HepG2 (cell line): ENCODE results near the gene NARS2. TPM values are rescaled to one million over a fixed set of nuclear protein-coding genes. Genes with fewer than 3 reads are reported as not detected.

Source experiments
- DPF2 ChIP-seq: sonication (generic); formaldehyde crosslinking; IDR thresholded peaks from 2 replicates; pipeline ENCODE4 v1.4.0; 2020; ENCODE audit warnings: mild to moderate bottlenecking, low read depth, missing genetic modification reagents, borderline replicate concordance
- EEA1 ChIP-seq: sonication (generic); formaldehyde crosslinking; IDR thresholded peaks from 2 replicates; pipeline ENCODE4 v1.5.1; 2020; ENCODE audit warnings: mild to moderate bottlenecking, missing genetic modification reagents, borderline replicate concordance
- GATA4 ChIP-seq: sonication (generic); IDR thresholded peaks from 2 replicates; pipeline ENCODE4 v1.6.1; 2016; ENCODE audit warnings: antibody characterized with exemption, low read depth, borderline replicate concordance
- SIN3A ChIP-seq: IDR thresholded peaks from 2 replicates; pipeline ENCODE4 v1.6.1; 2011; ENCODE audit warnings: low read depth, mild to moderate bottlenecking, control low read depth, low read length, borderline replicate concordance
- SIN3B ChIP-seq: fragments of 150-350 bp; IDR thresholded peaks from 2 replicates; pipeline ENCODE4 v1.6.1; 2014; ENCODE audit warnings: low read length
- ZNF235 ChIP-seq: sonication (generic); formaldehyde crosslinking; IDR thresholded peaks from 2 replicates; pipeline ENCODE4 v1.8.1; 2023; ENCODE audit warnings: mild to moderate bottlenecking, missing genetic modification reagents, borderline replicate concordance
- ZNF569 ChIP-seq: sonication (generic); formaldehyde crosslinking; IDR thresholded peaks from 2 replicates; pipeline ENCODE4 v1.5.0; 2020; ENCODE audit warnings: mild to moderate bottlenecking, missing genetic modification reagents, moderate library complexity, borderline replicate concordance
- polyA plus RNA-seq, 8 experiments: library from polyadenylated mRNA; depleted of rRNA in 3 of 8; stranded (reverse) in 7 of 8; unstranded in 1 of 8; fragments of >200 nt; fragmentation: Illumina TruSeq in 4 of 8; extraction: Trizol in 4 of 8; gene quantifications; 2 replicates each; pipeline versions ENCODE4 v1.2.1 to v1.2.3, GENCODE V29; 2011 to 2016; ENCODE audit warnings: low read depth in 4 of 8, missing spikeins in 1 of 8, mixed read lengths in 1 of 8; ENCODE audit not compliant: insufficient read depth in 1 of 8
- total RNA-seq, 5 experiments: library from RNA; depleted of rRNA; stranded (reverse); fragments of >200 nt; fragmentation: Illumina TruSeq; extraction: Trizol; gene quantifications; 2 replicates each; pipeline ENCODE4 v1.2.3, GENCODE V29; 2016; ENCODE audit warnings: low read depth in 1 of 5
- TF ChIP-seq, protein P1 (sequence below): IDR thresholded peaks from 2 replicates; pipeline ENCODE4 v1.4.0; 2020; ENCODE audit warnings: mild to moderate bottlenecking, missing genetic modification reagents
- TF ChIP-seq, protein P2 (sequence below): sonication (generic); formaldehyde crosslinking; IDR thresholded peaks from 2 replicates; pipeline ENCODE4 v1.4.0; 2020; ENCODE audit warnings: mild to moderate bottlenecking, missing genetic modification reagents
- TF ChIP-seq, protein P3 (sequence below): sonication (generic); formaldehyde crosslinking; IDR thresholded peaks from 2 replicates; pipeline ENCODE4 v1.4.0; 2020; ENCODE audit warnings: missing genetic modification reagents, borderline replicate concordance
- TF ChIP-seq, protein P4 (sequence below), 2 experiments: sonication (generic) in 1 of 2; formaldehyde crosslinking in 1 of 2; IDR thresholded peaks; 2 replicates each; pipeline versions ENCODE4 v1.4.0 to v1.6.1; 2016 to 2020; ENCODE audit warnings: borderline replicate concordance in 1 of 2, low read depth in 1 of 2, mild to moderate bottlenecking in 1 of 2, missing genetic modification reagents in 1 of 2

NARS2 gene
- total and polyA plus RNA-seq, 2 of the 13 experiments (the other 11 are each of a cell fraction or from before 2014, with no cell fraction given): 45.9 to 65.0 TPM

DNA sequence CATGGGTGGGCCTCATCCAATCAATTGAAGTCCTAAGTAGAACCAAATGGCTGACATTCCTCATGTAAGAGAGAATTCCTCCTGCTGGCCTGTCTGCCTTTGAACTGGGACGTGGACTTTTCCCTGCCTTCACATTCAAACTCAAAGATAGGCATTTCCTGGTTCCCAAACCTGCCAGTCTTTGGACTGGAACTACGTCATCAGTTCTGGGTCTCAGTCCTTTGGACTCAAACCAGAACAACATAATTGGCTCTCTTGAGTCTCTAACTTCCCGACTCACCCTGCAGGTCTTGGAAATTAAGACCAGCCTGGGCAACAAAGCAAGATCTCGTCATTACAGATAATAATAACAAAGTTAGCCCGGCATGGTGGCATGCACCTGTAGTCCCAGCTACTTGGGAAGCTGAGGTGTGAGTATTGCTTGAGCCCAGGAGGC lies 38.7 kb upstream of the NARS2 start (continued):
- TF ChIP-seq, protein P1, sequence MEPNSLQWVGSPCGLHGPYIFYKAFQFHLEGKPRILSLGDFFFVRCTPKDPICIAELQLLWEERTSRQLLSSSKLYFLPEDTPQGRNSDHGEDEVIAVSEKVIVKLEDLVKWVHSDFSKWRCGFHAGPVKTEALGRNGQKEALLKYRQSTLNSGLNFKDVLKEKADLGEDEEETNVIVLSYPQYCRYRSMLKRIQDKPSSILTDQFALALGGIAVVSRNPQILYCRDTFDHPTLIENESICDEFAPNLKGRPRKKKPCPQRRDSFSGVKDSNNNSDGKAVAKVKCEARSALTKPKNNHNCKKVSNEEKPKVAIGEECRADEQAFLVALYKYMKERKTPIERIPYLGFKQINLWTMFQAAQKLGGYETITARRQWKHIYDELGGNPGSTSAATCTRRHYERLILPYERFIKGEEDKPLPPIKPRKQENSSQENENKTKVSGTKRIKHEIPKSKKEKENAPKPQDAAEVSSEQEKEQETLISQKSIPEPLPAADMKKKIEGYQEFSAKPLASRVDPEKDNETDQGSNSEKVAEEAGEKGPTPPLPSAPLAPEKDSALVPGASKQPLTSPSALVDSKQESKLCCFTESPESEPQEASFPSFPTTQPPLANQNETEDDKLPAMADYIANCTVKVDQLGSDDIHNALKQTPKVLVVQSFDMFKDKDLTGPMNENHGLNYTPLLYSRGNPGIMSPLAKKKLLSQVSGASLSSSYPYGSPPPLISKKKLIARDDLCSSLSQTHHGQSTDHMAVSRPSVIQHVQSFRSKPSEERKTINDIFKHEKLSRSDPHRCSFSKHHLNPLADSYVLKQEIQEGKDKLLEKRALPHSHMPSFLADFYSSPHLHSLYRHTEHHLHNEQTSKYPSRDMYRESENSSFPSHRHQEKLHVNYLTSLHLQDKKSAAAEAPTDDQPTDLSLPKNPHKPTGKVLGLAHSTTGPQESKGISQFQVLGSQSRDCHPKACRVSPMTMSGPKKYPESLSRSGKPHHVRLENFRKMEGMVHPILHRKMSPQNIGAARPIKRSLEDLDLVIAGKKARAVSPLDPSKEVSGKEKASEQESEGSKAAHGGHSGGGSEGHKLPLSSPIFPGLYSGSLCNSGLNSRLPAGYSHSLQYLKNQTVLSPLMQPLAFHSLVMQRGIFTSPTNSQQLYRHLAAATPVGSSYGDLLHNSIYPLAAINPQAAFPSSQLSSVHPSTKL (CRISPR knock-in tag): peak; percentile 91
- TF ChIP-seq ZNF569 (CRISPR knock-in tag): 0 out of 2 replicates have a peak, but pooled peaks have one; percentile 20
- TF ChIP-seq SIN3A: no peak
- TF ChIP-seq, protein P2, sequence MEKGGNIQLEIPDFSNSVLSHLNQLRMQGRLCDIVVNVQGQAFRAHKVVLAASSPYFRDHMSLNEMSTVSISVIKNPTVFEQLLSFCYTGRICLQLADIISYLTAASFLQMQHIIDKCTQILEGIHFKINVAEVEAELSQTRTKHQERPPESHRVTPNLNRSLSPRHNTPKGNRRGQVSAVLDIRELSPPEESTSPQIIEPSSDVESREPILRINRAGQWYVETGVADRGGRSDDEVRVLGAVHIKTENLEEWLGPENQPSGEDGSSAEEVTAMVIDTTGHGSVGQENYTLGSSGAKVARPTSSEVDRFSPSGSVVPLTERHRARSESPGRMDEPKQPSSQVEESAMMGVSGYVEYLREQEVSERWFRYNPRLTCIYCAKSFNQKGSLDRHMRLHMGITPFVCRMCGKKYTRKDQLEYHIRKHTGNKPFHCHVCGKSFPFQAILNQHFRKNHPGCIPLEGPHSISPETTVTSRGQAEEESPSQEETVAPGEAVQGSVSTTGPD (CRISPR knock-in tag): peak; percentile 82
- TF ChIP-seq DPF2 (CRISPR knock-in tag): 0 out of 2 replicates have a peak, but pooled peaks have one; percentile 51
- TF ChIP-seq EEA1: no peak
- TF ChIP-seq, protein P3, sequence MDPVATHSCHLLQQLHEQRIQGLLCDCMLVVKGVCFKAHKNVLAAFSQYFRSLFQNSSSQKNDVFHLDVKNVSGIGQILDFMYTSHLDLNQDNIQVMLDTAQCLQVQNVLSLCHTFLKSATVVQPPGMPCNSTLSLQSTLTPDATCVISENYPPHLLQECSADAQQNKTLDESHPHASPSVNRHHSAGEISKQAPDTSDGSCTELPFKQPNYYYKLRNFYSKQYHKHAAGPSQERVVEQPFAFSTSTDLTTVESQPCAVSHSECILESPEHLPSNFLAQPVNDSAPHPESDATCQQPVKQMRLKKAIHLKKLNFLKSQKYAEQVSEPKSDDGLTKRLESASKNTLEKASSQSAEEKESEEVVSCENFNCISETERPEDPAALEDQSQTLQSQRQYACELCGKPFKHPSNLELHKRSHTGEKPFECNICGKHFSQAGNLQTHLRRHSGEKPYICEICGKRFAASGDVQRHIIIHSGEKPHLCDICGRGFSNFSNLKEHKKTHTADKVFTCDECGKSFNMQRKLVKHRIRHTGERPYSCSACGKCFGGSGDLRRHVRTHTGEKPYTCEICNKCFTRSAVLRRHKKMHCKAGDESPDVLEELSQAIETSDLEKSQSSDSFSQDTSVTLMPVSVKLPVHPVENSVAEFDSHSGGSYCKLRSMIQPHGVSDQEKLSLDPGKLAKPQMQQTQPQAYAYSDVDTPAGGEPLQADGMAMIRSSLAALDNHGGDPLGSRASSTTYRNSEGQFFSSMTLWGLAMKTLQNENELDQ (CRISPR knock-in tag): no peak
- TF ChIP-seq GATA4: peak; percentile 91; the same call in 1 of the 2 replicates
- TF ChIP-seq ZNF235 (CRISPR knock-in tag): no peak
- TF ChIP-seq SIN3B: no peak
- TF ChIP-seq, protein P4, sequence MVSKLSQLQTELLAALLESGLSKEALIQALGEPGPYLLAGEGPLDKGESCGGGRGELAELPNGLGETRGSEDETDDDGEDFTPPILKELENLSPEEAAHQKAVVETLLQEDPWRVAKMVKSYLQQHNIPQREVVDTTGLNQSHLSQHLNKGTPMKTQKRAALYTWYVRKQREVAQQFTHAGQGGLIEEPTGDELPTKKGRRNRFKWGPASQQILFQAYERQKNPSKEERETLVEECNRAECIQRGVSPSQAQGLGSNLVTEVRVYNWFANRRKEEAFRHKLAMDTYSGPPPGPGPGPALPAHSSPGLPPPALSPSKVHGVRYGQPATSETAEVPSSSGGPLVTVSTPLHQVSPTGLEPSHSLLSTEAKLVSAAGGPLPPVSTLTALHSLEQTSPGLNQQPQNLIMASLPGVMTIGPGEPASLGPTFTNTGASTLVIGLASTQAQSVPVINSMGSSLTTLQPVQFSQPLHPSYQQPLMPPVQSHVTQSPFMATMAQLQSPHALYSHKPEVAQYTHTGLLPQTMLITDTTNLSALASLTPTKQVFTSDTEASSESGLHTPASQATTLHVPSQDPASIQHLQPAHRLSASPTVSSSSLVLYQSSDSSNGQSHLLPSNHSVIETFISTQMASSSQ (IDR thresholded peaks at IDR 0.05; ENCODE audit: low read depth): 0 out of 2 replicates have a peak, but pooled peaks have one; percentile 11
- TF ChIP-seq, protein P4 (CRISPR knock-in tag; IDR thresholded peaks at IDR 0.05; ENCODE audit: borderline replicate concordance): 0 out of 2 replicates have a peak, but pooled peaks have one; percentile 41
